HL-60 (cell line): ENCODE measurements around the gene SYNGR3.
A peak's percentile ranks its signal among the peaks of the same experiment; 100 is the strongest.

Experiments
- DNase-seq, 2 experiments: peaks; one replicate each; pipeline ENCODE4 v3.0.0-alpha.2; 2010 to 2020; ENCODE audit warnings: low read depth in 1 of 2, low spot score in 1 of 2
- H3K27ac ChIP-seq: fragments of 250-450 bp; sonication (Bioruptor Pico); replicated peaks from 2 replicates; pipeline ENCODE4 v1.5.1; 2020; ENCODE audit warnings: mild to moderate bottlenecking, moderate library complexity
- H3K27me3 ChIP-seq: fragments of 250-450 bp; sonication (Bioruptor Pico); 2 replicates; pipeline ENCODE4 v1.5.1; 2021; ENCODE audit warnings: mild to moderate bottlenecking, moderate library complexity; ENCODE audit not compliant: insufficient read depth, poor library complexity, severe bottlenecking
- H3K4me3 ChIP-seq: replicated peaks from 2 replicates; pipeline ENCODE4 v1.5.1; 2011; ENCODE audit warnings: mild to moderate bottlenecking, control low read depth, low read length; ENCODE audit not compliant: insufficient read depth
- CTCF ChIP-seq: IDR thresholded peaks from one replicate; pipeline ENCODE4 v1.5.1; 2011; ENCODE audit warnings: low read length, control low read depth, inconsistent platforms; ENCODE audit not compliant: insufficient read depth
- GABPA ChIP-seq: IDR thresholded peaks from 2 replicates; pipeline ENCODE4 v1.6.1; 2012; ENCODE audit warnings: low read depth
- POLR2AphosphoS5 ChIP-seq: IDR thresholded peaks from 2 replicates; pipeline ENCODE4 v1.6.1; 2012; ENCODE audit warnings: low read depth
- REST ChIP-seq: IDR thresholded peaks from 2 replicates; pipeline ENCODE4 v1.6.1; 2012; ENCODE audit warnings: low read depth; ENCODE audit not compliant: insufficient replicate concordance
- SPI1 ChIP-seq: IDR thresholded peaks from 2 replicates; pipeline ENCODE4 v1.6.1; 2012; ENCODE audit warnings: low read depth, mild to moderate bottlenecking, borderline replicate concordance

SYNGR3 gene

GRCh38 chr16:2001035-2001434, 11.3 kb downstream of the SYNGR3 start:
- Histone ChIP-seq H3K4me3 (no peak overlapping the region), H3K27me3 (no peaks in the 10 kb centered on the region), H3K27ac (no peak overlapping the region)
- DNase-seq = no peak
- TF ChIP-seq CTCF (no peak), SPI1 (no peak), REST (no peak), GABPA (no peak), POLR2AphosphoS5 (no peak)

GRCh38 chr16:2001456-2002355, 11.9 kb downstream of the SYNGR3 start:
- no peak overlapping the region for H3K27ac ChIP-seq
- TF ChIP-seq SPI1 = no peak
- no peak for TF ChIP-seq CTCF
- TF ChIP-seq REST = no peak
- TF ChIP-seq GABPA = no peak
- no peak for TF ChIP-seq POLR2AphosphoS5
- no peaks in the 10 kb centered on the region for H3K27me3 ChIP-seq
- DNase-seq = no peak
- H3K4me3 ChIP-seq = no peak overlapping the region

GRCh38 chr16:2002406-2003230, 12.8 kb downstream of the SYNGR3 start:
- DNase-seq = no peak
- no peaks in the 10 kb centered on the region for H3K27me3 ChIP-seq
- TF ChIP-seq REST (no peak), POLR2AphosphoS5 (0 out of 2 replicates have a peak, but pooled peaks have one; percentile 12)
- H3K27ac ChIP-seq = no peak overlapping the region
- H3K4me3 ChIP-seq = no peak overlapping the region
